ENCODE results near the gene SKI.

- no peak for TF ChIP-seq POLR2A (IDR thresholded peaks at IDR 0.05)
- TF ChIP-seq, protein P1, sequence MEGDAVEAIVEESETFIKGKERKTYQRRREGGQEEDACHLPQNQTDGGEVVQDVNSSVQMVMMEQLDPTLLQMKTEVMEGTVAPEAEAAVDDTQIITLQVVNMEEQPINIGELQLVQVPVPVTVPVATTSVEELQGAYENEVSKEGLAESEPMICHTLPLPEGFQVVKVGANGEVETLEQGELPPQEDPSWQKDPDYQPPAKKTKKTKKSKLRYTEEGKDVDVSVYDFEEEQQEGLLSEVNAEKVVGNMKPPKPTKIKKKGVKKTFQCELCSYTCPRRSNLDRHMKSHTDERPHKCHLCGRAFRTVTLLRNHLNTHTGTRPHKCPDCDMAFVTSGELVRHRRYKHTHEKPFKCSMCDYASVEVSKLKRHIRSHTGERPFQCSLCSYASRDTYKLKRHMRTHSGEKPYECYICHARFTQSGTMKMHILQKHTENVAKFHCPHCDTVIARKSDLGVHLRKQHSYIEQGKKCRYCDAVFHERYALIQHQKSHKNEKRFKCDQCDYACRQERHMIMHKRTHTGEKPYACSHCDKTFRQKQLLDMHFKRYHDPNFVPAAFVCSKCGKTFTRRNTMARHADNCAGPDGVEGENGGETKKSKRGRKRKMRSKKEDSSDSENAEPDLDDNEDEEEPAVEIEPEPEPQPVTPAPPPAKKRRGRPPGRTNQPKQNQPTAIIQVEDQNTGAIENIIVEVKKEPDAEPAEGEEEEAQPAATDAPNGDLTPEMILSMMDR (IDR thresholded peaks at IDR 0.05) = no peak
- TF ChIP-seq POLR2AphosphoS5 (IDR thresholded peaks at IDR 0.05) = no peak
Measured at GRCh38 chr1:2343023-2343935, 115.2 kb downstream of the SKI start.

All from prostate gland (tissue), 2 donors.